NCI-H2107 (cell line): ENCODE measurements around the gene GATA3.
"Not testable (repeated sequence)": the region's sequence is repeated elsewhere in the genome, so short reads cannot be mapped to it uniquely, and the experiment has no call there.

Source experiments
- DNase-seq: peaks from one replicate; lab custom pipeline; 2025; lab: John Stamatoyannopoulos, UW

GATA3 gene

GRCh38 chr10:8054494-8055407, at the start of gene GATA3:
Gene GATA3 (plus strand): TSS chr10:8054688. CDS start chr10:8055656, 968 bp downstream.
- DNase-seq, result no peak

- no peak for DNase-seq
Observed at GRCh38 chr10:8006274-8006999, 48.1 kb upstream of the GATA3 start.

DNA sequence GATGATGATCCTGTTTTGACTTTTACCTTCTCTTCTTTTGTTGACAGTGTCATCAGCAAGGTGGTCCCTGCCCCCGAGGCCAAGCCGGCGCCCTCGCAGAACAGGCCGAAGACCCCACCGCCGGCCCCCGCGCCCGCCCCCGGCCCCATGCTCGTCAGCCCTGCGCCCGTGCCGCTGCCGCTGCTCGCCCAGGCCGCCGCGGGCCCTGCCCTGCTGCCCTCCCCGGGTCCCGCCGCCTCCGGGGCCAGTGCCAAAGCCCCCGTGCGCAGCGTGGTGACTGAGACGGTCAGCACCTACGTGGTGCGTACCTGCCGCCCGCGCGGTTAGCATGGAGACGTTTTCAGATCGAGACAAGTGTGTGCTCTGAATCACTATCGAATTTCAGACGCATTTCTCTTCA, 45.5 kb upstream of the GATA3 start:
- no peak for DNase-seq

DNA sequence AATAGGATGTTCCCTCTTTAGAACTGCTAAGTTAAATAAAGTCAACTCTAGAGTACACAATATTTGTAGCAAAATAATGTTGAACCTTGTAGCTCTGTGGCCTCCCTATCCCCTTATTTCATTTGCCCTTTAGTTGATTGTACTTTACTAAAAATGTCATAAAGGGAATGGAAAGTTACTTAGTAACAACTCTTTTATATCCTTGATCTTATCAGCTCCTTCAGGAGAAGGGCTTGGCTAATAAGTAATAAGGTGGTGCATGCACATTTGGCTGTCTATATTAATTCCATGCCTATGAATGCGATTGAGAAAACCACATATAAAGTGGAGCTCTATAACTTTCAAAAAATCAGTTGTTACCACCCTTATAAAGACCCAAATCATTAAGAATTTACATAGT, 41.5 kb upstream of the GATA3 start:
- DNase-seq, result no peak

DNA sequence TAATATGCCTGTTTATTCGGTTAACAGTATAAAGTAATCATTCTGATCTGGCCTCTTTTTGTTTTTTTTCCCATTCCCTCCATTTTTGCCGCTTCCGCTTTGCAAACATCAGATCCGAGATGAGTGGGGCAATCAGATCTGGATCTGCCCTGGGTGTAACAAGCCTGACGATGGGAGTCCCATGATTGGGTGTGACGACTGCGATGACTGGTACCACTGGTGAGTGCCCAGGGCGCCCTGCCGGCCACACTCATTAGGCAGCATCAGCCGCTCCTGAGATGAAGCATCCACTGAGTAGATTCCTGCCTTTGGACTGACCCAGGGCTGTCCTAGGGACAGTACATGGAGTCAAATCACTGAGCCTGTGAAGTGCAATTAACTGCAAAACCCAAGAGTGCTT, 40.9 kb upstream of the GATA3 start:
- DNase-seq, result no peak

DNA sequence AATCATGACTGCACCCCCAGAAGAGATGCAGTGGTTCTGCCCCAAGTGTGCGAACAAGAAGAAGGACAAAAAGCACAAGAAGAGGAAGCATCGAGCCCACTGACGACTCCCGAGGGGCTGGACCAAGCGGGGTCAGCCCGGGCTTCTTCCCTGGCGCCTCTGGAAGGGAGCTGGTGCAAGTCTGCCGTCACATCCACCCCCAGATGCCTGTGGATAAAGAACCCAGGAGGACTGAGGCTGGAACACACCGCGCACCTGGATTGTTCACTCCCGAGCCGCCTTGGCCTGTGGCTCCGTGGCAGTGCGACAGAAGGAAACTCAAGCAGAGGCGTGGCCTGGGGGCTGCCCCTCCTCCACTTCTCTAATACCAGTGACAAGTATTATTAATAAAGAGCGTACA, 39.8 kb upstream of the GATA3 start:
- DNase-seq, result no peak

DNA sequence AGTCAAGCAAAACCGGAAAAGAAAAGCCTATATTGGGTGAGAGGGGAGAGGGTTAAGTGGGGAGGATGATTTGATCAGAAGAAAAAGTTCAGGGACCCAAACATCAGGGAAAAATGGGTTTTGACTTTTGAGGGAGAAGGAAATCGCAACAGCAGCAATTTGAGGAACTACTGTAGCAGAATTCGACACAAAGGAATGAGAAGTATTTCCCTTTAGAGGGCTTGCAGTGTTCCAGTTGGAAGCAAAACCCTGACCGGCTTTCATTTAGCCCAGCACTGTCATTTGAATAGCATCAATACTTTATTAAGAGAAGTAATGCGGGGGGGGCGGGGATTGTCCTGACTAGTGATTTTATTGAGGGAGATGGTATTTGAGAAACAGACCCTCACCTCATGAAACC, 37.2 kb upstream of the GATA3 start:
- no peak for DNase-seq

DNA sequence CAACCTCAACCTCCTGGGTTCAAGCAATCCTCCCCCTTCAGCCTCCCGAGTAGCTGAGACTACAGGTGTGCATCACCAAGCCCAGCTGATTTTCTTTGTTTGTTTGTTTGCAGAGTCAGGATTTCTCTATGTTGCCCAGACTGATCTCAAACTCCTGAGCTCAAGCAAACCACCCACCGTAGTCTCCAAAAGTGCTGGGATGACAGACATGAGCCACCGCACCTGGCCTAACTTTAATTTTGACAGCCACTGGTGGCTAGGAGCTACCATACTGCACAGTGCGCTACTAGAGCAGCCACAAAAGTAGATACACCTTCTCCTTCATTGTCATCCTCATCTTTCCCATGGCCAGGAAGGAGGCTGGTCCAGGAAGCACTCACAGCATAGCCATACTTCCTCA, 31.2 kb upstream of the GATA3 start:
- no peak for DNase-seq

DNA sequence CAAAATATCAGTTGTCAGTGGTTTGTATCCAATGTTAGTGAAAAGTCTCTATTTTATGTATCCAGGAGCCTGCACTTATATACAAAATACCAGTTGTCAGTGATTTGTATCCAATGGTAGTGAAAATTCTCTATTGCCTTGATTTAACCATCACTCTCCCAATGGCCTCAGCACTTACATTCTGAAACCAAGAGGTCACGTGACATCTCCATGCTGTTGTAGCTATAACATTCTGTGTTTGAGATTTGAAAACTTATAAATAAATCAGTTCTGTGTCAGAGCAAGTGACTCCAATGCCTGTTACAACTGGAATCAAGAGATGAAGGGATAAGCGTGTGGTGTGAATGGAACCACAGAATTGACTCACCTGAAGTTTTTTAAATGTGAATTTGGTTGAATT, 30.6 kb upstream of the GATA3 start:
- no peak for DNase-seq

GRCh38 chr10:8026349-8027259, 27.9 kb upstream of the GATA3 start:
- DNase-seq, result no peak

GRCh38 chr10:8031211-8031610, 23.3 kb upstream of the GATA3 start:
- not testable (repeated sequence) for DNase-seq

GRCh38 chr10:8032558-8032957, 21.9 kb upstream of the GATA3 start:
- no peak for DNase-seq

DNA sequence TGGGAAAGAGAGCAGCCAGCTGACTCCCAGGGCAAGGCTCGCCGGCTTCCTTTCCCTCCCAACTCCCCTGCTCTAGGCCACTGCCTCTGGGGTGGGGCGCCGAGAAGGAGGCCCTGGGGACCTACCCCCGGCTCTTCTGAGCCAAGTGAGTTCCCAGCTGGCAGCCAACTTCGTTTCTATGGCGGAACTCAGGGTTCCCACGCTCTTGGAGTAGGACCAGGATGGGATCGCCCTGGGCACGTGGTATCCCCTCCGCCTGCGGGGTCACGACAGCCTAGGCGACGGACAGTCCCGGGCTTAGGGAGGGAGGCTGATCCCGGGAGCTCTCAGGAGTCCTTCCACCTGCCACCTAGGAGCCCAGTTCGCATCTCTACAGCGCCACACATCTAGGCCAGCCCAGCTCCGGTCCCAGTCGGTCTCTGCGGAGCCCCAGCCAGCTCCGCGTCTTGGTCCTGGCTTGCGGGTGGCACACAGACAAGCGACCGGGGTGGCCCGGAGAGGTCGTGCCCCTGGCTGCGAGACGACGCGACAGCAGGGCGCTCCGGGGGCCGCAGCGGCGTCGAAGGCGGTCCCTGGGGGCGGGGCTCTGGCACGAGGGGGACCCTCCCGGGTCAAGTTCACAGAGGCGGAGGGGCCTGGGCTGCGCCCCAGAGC, 20.5 kb upstream of the GATA3 start:
- no peak for DNase-seq

- DNase-seq, result no peak
Observed at GRCh38 chr10:8034466-8035005, 20.0 kb upstream of the GATA3 start.

DNA sequence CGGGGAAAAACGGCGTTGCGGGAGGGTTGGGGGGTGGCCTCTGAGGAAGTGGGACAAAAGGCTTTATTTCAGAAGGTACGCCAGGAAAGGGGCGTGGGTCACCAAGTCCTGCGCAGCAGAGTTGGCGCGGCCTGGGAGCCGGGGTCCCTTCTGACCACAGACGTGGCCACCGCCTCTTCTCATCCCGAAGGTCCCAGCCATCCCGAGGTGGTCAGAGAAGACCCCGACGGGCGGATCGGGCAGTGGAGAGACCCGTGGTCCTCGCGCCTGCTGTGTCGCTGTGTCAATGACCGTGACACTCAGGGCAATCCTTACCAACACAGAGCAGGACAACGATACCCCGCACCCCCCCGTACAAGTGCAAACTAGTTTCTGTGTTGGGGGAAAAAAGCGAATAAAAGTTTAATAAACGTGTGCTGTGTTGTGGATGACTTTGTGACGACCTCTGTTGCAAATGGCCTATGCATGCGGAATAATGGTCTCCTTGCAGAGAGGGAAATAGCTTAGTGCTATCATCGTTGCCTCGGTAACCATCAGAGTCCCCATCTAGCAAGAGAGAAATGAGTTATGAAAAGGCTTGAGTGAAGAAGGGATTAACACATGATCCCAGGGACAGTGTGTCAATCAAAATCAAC, 19.4 kb upstream of the GATA3 start:
- DNase-seq, result no peak

- DNase-seq, result no peak
Observed at GRCh38 chr10:8035641-8036470, 18.6 kb upstream of the GATA3 start.

DNA sequence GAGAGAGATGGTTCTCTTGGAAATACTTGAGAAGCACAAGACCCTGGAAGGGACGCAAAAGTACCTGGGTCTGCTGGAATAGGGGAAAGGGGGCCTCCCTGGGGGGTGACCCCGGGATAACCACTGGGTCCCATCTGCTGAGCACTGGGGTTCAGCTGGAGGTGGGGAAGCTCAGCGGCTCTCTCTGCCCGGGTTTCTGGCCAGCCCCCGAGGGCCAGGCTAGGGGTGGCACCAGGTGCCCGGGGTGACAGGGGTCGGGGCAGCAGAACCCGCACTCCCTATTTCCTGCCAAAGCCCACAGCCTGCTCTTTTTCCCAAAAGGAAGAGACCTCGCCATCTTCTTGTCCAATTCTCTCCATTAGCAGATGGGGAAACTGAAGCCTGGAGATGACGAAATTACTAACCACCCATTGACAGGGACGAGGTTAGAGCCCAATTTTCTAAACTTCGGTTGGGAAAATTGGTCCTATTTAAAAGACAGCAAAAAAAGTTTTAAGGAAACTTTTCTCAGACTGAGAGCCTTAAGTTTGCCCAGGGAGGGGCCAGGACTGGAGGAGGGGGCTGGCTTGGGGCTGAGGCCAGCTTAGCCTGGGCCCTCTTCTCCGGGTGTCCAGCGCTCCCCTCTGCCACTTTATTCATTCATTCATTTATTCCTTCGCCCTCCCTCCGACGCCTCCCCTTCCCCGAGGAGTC, 17.8 kb upstream of the GATA3 start:
- no peak for DNase-seq

- no peak for DNase-seq
Observed at GRCh38 chr10:8037199-8037801, 17.2 kb upstream of the GATA3 start.
